Upper lobe of right lung (tissue), 1 donor: ENCODE measurements around the gene UNC50. TPM values are rescaled to one million over a fixed set of nuclear protein-coding genes. Genes with fewer than 3 reads are reported as not detected.

Experiments used
- ATAC-seq: fragments of 200-7000 bp; cut with Tn5 transposase; one replicate; pipeline ENCODE4 v1.9.1; 2020; ENCODE audit warnings: mild to moderate bottlenecking, moderate library complexity
- DNase-seq: peaks from one replicate; pipeline ENCODE4 v3.0.0-alpha.2; 2020
- H3K27ac ChIP-seq: fragments of 200-600 bp; one replicate; pipeline ENCODE4 v1.8.0; 2022
- H3K27me3 ChIP-seq: fragments of 200-600 bp; one replicate; pipeline ENCODE4 v1.8.0; 2022; ENCODE audit warnings: mild to moderate bottlenecking
- H3K36me3 ChIP-seq: fragments of 200-600 bp; one replicate; pipeline ENCODE4 v1.8.0; 2022
- H3K4me1 ChIP-seq: fragments of 200-600 bp; one replicate; pipeline ENCODE4 v1.8.0; 2022
- H3K4me3 ChIP-seq: fragments of 200-600 bp; one replicate; pipeline ENCODE4 v1.8.0; 2022; ENCODE audit warnings: mild to moderate bottlenecking
- H3K9me3 ChIP-seq: fragments of 200-600 bp; one replicate; pipeline ENCODE4 v1.8.0; 2022
- intact Hi-C: fragments of 100-400 bp; cut with DNase I; formaldehyde crosslinking; loops from one replicate; pipeline ENCODE4 v1.11.0; 2022
- total RNA-seq: library from RNA; stranded (reverse); fragmentation: NEBNext Ultra II Directional; extraction: Animal tissue kit (Norgen Biotek cat#: 25700); gene quantifications from one replicate; pipeline ENCODE4 v1.2.1, GENCODE V29; 2021
- TF ChIP-seq, protein P1 (sequence below): fragments of 200-600 bp; IDR thresholded peaks from one replicate; pipeline ENCODE4 v1.8.0; 2022; ENCODE audit warnings: antibody characterized with exemption
- donor health status: DM: no; HTN: yes; CAD: no; lungs with severe emphysema.

UNC50 gene
- total RNA-seq, 1 donor from 2014 or later, result 53.4 TPM

DNA sequence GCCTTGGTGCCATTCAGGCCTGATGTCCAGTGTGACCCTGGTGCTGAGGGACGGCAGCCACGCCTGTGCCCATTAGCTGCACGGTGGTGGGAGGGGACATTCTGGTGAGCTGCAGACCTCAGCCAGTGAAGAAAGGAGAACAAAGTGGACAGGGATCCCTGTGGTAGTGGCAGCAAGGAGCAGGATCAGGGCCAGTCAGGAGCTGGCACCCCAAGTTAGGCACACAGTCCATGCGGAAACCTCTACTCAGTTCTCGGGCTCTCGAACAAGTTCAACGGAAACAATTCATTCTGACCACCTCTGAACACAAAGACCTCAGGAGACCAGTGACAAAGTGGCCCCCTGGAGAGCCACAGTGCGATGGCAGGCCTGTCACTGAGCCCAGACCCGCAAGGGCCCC is 30.2 kb upstream of the UNC50 start:
- DNase-seq, result no peak
- no peak for ATAC-seq
- intact Hi-C loops, result no loop called here
- Histone ChIP-seq H3K27ac (no peak overlapping the region), H3K9me3 (no peaks in the 10 kb centered on the region), H3K4me3 (no peak overlapping the region), H3K4me1 (no peaks in the 10 kb centered on the region), H3K27me3 (no peaks in the 10 kb centered on the region), H3K36me3 (peaks cover 77% of the 10 kb centered on the region)
- TF ChIP-seq, protein P1, sequence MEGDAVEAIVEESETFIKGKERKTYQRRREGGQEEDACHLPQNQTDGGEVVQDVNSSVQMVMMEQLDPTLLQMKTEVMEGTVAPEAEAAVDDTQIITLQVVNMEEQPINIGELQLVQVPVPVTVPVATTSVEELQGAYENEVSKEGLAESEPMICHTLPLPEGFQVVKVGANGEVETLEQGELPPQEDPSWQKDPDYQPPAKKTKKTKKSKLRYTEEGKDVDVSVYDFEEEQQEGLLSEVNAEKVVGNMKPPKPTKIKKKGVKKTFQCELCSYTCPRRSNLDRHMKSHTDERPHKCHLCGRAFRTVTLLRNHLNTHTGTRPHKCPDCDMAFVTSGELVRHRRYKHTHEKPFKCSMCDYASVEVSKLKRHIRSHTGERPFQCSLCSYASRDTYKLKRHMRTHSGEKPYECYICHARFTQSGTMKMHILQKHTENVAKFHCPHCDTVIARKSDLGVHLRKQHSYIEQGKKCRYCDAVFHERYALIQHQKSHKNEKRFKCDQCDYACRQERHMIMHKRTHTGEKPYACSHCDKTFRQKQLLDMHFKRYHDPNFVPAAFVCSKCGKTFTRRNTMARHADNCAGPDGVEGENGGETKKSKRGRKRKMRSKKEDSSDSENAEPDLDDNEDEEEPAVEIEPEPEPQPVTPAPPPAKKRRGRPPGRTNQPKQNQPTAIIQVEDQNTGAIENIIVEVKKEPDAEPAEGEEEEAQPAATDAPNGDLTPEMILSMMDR, result no peak

DNA sequence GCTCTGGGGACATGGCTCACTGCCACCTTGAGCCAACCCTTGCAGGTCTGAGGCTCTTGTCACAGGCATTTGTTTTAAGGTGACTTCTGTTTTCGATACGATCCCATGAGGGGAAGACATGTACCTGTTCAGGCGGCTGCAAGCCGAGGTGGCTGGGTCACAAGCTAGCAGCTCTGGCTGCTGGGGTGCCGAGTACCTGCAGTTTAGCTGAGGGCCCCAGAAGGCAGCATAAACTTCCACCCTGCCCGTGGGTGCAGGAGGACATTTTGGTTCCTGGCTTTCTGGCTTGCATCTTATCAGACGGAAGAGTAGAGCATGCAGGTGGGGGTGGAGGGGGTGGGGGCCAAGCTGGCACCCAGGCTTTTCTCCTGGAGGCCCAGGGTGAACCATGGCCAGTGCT is 28.5 kb upstream of the UNC50 start:
- H3K4me1 ChIP-seq, result no peaks in the 10 kb centered on the region
- no peak overlapping the region for H3K4me3 ChIP-seq
- intact Hi-C loops, result no loop called here
- DNase-seq, result no peak
- TF ChIP-seq, protein P1, result no peak
- H3K27me3 ChIP-seq, result no peaks in the 10 kb centered on the region
- no peak for ATAC-seq
- peaks cover 80% of the 10 kb centered on the region for H3K36me3 ChIP-seq
- no peak overlapping the region for H3K27ac ChIP-seq
- H3K9me3 ChIP-seq, result no peaks in the 10 kb centered on the region

DNA sequence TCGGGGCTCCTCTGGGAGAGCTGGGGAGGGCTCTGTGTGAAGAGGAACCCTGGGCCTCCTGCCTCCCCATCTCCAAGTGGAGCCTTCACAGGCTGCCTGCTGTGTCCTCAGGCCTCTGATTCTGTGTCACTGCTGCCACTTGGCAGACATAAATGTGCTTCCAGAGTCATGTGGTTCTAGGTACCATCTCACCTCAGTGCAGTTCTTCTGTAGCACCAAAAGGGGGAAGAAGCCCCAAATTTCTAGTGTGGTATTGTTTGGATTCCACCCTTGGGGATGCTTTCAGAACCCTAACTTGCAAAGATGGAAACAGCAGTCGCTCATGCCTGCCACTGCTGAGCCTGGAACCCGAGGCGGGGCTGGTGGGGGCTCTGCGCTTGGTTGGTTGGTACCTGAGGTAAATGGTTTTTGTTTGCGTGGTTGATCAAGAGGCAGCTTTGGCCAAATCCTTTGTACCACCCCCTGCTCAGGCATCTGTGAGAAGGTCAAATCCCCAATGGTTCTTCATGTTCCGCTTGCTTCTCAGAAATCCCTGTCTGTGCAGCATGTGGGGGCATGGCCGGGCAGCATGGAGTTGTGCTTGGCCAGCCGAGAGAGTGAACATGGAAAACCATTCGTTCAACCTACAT is 27.6 kb upstream of the UNC50 start:
- Histone ChIP-seq H3K9me3 (no peaks in the 10 kb centered on the region), H3K27ac (no peak overlapping the region), H3K4me3 (no peak overlapping the region), H3K27me3 (no peaks in the 10 kb centered on the region), H3K4me1 (no peaks in the 10 kb centered on the region), H3K36me3 (peaks cover 73% of the 10 kb centered on the region)
- TF ChIP-seq, protein P1, result no peak
- intact Hi-C loops, result no loop called here
- ATAC-seq, result no peak
- no peak for DNase-seq

DNA sequence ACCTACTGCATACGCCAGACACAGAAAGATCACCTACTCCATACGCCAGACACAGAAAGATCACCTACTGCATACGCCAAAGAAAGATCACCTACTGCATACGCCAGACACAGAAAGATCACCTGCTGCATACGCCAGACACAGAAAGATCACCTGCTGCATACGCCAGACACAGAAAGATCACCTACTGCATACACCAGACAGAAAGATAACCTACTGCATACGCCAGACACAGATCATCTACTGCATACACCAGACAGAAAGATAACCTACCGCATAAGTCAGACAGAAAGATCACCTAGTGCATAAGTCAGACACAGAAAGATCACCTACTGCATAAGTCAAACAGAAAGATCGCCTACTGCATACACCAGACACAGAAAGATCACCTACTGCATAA is 25.9 kb upstream of the UNC50 start:
- peaks cover 72% of the 10 kb centered on the region for H3K36me3 ChIP-seq
- TF ChIP-seq, protein P1, result no peak
- no peaks in the 10 kb centered on the region for H3K27me3 ChIP-seq
- intact Hi-C loops, result no loop called here
- no peak for DNase-seq
- H3K9me3 ChIP-seq, result no peaks in the 10 kb centered on the region
- no peaks in the 10 kb centered on the region for H3K4me1 ChIP-seq
- no peak overlapping the region for H3K27ac ChIP-seq
- ATAC-seq, result no peak
- H3K4me3 ChIP-seq, result no peak overlapping the region

DNA sequence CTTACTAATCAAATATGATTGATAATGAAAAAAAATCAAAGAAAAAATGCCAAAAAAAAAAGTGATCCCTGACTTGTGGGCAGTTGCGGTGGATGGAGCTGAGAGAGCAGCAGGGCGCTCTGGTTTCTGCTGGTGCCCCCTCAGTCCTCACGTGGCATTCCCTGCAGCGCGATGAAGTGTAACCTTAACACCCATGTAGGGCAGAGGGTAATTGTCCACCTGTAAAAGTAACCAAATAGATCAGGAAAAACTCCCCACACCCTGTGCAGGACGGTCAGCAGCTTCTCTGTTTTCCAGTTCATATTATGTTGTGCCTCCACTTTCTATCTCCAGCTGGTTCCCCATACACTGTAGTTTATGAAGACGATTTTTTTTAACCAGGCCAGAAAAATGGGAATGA is 25.1 kb upstream of the UNC50 start:
- Histone ChIP-seq H3K9me3 (no peaks in the 10 kb centered on the region), H3K27me3 (no peaks in the 10 kb centered on the region), H3K4me3 (no peak overlapping the region), H3K4me1 (no peaks in the 10 kb centered on the region), H3K36me3 (peaks cover 71% of the 10 kb centered on the region), H3K27ac (no peak overlapping the region)
- TF ChIP-seq, protein P1, result no peak
- intact Hi-C loops, result no loop called here
- DNase-seq, result no peak
- ATAC-seq, result no peak
